Raji (cell line): Measurements from ENCODE around the gene LRRC74B.

Experiments
- POLR2A ChIP-seq: IDR thresholded peaks from 2 replicates; pipeline ENCODE4 v1.6.1; 2011; ENCODE audit warnings: low read depth, low read length, control low read depth; ENCODE audit not compliant: insufficient read depth

LRRC74B gene, protein sequence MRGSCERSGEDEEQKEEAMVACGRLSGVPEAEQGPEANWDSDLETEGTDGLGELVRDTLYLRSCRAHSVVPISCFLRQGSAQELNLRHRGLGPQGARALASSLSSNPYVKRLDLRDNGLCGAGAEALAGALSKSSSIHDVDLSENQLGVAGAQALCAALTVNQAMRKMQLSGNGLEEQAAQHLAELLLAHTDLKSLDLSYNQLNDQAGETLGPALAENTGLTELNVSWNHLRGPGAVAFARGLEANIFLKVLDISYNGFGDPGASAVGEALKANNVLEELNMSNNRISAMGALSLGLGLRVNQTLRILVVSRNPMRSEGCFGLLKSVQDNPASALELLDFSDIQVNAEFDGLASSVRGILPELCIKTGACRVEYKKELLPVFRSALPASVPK

DNA sequence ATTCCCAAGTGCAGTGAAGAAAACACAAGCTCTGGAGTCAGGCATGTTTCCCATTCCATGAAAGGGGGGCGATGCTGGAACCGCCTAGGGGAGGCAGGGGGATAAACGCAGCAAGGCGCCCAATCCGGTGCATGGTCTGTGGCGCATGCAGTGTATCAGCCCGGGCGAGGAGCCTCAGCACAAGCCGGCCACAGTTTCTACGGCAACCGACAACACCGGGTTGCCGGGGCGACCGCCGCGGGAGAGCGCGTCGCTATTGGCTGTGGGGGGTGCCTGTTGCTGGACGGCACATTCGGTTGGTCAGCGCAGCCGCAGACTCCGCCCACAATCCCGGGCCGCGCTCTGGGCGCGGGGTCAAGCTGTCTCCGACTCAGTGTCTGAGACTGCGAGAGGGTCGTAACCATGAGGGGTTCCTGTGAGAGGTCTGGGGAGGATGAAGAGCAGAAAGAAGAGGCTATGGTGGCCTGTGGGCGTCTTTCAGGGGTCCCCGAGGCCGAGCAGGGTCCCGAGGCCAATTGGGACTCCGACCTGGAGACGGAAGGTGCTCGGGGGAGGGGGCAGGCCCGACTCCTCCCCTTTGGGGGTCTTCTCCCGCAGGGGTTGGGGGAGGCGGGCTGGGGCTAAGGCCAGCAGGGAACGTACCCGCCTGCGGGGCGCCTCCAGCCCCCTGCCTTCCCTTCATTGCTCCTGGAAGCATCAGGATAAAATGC lies at the start of gene LRRC74B:
LRRC74B (plus strand) TSS at position 362 of the 710 bp plus-strand sequence; CDS start at position 403, 41 bp downstream.
- TF ChIP-seq POLR2A, result no peak

DNA sequence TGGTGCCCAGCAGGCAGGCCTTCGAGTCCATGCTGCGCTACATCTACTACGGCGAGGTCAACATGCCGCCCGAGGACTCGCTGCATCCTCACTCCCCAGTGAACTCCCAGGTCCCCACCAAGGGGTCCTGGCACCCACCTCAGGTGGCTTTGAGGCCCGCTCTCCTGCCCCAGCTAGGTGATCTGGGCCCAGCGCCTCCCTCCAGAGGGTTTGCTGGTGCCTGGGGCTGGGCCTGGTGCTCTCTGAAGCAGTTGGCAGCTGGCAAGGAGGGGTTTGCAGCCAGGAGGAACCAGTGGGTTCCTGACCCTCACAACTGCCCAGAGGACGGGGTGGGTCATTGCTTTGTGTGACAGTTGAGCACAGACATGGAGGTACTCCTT lies 49.7 kb upstream of the LRRC74B start:
- no peak for TF ChIP-seq POLR2A

DNA sequence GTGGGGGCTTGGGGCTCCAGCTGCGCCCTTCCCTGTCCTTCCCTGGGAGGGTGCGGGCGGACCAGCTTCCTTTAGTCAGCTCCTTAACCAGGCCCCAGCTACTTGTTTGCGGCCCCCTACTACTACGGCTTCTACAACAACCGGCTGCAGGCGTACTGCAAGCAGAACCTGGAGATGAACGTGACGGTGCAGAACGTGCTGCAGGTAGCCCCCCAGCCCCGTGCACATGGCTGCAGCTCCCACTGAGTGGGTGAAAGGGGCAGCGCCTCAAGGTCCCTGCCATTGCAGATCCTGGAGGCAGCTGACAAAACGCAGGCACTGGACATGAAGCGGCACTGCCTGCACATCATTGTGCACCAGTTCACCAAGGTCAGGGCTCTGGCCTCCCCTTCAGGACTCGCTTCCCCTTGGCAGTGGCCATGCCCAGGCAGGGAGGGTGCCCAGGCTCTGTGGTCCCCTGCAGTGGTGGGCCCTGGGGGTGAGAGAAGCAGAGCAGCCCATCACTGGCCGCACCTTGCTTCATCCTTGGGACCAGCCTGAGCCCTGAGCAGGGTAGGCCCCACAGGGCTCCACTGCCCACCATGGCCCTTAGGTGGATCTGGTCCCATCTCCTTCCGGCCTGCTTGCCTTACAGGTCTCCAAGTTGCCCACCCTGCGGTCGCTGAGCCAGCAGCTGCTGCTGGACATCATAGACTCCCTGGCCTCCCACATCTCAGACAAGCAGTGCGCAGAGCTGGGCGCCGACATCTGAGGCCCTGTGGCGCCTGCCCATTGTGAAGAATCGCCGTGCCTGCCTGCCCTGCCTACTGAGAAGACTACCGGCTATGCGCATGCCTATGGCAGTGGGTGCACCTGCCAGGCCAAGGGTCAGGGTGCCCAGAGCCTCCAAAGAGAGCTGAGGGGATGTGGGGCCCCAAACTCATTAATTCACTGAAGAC lies 48.9 kb upstream of the LRRC74B start:
- TF ChIP-seq POLR2A, result no peak; the same call in 1 of the 2 replicates

DNA sequence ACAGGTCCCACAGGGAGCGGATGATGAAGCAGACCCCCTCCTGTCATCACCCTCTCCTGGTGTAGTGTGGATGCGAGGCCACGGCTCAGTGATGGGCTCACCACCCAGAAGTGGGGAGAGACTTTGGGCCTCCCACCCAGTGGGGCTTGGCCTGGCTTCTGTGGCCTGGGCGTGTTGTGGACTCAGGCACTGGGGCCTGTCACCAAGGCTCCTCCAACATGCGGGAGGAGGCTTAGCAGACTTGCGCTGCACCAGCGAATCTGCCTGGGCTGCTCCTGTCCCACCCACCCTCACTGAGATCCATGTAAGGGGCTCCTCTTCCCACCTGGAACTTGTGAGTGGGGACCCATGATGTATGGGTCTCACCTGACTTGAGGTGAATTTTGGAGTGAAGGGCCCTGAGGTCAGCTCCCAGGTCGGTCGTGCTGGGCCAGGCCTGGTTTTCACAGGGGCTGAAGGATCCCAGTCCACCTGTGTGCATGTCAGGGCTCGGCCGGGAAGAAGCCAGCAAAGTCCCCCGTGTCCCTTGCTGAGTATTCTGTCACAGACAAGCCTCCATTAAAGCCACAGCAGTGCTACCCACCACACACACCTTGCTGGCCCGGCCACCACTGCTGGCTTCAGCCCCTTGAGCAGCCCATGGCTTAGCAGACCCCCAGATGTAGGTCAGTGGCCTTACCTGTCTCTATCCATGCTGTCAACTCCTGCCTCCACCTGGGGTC lies 48.0 kb upstream of the LRRC74B start:
- TF ChIP-seq POLR2A, result peak; percentile 24; the same call in 1 of the 2 replicates

DNA sequence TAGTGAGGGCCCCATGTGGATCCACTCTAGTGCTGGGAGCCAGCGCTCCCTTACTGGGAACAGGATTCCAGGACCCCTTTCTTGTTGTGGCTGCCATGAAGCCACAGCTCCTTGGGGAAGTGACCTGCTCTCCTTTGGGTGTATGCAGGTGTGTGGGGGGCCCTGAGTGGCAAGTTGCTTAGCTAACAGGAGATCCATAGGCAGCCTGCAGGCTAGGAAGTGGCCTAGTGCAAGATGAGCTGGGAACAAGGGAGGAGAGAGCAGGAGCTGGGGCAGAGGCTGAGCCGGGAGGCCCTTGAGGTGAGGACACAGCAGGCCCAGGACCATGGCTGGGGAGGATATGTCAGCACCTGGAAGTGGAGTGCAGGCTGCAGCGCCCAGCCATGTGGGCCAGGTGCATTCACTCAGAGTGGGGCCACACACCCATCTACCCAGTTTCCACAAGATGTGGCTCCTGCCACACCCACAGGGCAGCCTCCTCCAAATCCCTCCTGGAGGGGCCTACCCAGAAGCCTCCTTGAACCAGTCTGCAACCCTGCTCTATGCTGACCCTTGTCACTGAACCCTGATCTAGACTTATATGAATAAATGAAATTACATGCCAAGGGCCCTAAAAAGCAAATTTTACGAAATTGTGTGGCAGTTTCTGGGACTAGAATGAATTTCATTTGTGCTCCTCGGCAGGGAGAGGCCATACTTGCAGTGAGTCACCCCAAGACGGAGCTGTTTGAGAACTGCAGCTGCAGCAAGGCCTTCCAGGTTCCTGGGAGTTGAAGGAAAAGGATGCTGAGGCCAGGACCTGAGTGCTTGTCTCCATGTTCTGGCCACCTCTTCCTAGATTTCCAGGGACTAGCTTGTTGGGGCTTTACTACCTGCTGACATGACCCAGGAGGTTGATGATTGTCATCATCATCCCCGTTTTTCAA lies 47.1 kb upstream of the LRRC74B start:
- TF ChIP-seq POLR2A, result peak; percentile 60

DNA sequence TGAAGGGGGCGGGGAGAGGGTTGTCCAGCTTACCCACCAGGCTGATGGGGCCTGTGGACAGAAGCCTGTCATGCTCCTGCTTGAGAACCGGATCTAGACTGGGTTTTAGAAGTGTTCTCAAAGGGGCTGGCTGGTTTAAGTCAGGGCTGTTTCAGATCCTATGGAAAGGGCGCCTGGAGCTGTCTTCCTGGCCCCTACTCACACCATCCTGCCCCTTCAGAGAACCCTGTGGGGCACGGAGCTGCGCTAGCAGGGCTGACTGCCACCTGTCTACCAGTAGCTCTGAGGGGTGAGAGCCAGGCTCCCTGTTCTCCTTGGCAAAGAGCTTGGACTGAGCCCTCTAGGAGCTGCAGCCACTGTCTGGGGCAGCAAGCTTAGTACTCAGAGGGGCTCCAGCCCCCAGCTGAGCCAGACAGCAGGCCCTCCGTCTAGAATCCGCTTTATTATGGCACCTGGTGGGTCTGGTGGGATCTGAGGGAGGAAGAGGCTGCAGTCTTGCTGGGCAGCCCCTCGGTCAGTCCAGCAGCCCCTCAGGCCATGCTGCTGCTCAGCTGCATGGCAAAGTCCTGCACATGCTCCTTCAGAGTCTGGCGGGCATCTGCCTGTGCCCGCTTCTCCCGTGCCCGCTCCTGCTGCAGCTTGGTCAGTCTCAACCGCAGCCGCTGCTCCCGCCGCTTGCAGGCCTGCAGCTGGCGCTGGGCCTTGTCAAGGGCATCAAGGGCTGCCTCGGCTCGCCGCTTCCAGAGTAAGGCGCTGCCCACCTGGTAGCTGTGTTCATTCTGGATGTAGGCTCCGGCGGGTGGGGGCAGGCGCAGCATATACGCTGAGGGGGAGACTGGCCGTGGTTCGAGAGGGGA lies 46.2 kb upstream of the LRRC74B start:
- peak; percentile 11; the same call in 1 of the 2 replicates for TF ChIP-seq POLR2A

DNA sequence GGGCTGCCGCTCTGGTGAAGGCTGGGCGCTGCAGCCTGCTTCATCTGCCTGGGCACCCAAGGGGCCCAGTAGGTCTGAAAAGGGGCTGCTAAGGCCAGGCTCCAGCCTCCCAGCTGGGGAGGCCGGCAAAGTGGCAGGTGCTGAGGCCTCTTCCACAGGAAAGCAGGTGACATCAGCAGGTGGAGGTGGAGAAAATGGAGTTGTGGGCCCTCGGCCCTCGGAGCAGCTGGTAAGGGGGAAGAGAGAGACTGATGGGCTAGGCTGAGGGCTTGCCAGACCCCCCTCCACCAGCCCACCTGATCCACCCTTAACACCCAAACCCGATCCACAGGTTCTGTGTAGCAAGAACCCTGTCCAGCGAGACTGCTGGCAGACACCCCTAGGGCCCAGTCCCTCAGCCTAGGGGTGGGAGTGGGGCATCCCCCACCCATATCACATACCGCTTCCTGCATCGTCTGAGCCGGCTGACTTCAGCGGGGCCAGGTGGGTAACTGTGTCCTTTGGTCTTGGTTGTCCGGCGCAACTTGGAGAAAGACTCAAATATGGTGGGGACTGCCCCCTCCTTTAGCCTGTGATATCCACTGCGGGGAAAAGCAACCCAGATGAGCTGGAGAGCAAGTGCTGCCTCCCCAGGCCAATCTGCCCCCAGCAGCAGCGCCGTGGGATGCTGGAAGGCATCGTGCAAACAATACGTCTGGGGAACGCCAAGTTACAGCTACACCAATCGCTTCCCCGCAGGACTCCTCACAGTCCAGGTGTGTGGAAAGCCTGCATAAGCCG lies 45.3 kb upstream of the LRRC74B start:
- peak; percentile 29; the same call in 1 of the 2 replicates for TF ChIP-seq POLR2A

DNA sequence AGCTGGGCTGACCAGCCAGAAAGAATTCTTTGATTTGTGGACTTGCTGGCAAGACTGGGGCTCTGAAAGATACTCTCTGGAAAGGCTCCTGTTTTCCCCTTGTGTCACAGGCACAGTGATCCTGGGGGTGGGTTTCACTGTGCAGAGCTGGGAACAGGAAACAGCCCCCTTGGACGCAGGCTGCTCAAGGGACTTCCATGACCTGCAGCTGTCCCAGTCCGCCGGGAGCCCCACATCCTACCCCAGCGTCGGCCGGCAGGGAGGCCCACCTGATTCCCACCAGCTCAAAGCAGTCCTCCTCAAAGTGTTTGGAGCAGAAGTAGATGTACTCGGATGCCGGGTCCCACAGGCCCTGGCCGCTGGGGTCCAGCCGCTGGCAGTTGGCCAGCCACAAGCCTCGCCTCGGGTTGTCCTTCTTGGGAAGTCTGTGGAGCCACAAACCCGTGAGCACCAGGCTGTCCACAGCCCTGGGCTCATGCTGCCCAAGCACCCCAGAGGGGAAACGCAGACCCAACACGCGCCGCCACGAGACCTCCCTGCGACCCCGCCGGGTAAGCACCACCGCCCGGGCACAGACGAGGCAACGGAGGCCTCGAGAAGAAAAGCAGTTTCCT lies 44.7 kb upstream of the LRRC74B start:
- TF ChIP-seq POLR2A, result no peak

DNA sequence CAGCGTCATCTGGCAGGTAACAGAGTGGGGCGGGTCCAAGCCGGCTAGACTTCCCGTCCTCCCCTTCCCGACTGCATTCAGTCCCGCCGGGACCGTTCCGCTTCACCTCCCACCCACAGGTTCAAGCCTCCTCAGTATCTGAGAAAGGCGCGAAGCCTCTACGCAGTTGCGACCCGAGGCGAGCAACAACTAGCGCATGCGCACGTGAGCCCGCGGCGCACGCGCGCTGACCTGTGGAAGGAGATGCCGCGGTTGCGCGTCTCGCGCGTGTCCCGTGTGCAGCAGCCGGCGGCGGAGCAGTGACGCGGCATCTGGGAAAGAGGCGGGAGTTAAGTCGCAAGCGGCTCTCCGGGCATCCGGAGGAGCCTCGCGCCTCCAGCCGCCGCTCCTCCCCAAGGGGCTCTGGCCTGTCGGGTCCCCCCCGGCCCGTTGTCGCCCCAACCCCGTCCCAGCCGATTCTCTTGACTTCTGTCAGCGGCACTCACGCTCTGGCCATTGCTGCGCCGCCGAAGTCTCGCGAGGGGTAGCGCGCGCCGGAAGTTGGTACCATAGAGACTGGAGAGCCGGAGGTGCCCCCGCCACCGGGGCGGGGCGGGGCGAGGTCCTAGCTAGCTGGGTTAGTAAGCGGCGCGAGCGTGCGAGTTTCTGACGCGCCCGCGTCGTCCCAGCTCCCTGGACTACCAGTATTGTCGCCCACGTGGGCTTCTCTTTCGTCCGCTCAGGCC lies 44.0 kb upstream of the LRRC74B start, which contains the start of gene THAP7:
THAP7 (minus strand) TSS at position 518 of the 725 bp plus-strand sequence; CDS start at position 311, 207 bp downstream.
- TF ChIP-seq POLR2A, result peak; percentile 87

DNA sequence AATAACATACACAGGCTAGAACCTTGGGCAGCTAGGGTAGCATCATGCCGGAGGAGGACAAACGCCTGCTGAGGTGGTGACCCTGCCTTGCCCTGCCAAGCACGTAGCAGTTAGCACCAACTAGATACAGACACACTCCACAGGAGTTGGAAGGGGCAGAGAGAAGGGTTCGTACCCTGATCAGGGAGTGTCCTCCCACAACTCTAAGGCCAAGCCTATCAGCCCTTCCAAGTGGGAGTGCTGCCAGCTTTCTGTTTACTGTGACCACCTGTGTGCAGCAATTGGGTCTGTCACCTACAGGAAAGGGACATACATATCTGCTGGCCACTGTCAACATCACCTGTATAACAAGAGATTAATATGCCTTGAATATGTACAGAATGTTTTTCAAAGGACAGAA lies 42.0 kb upstream of the LRRC74B start:
- peak; percentile 36 for TF ChIP-seq POLR2A
